ENCODE measurements around the gene OLA1. TPM values are rescaled to one million over a fixed set of nuclear protein-coding genes. Genes with fewer than 3 reads are reported as not detected.

OLA1 gene
- total and polyA plus RNA-seq, 9 of the 15 experiments (the other 6 are each of a cell fraction or from before 2014, with no cell fraction given): 208 to 353 (median 225) TPM

GRCh38 chr2:174044556-174044955, 203.8 kb downstream of the OLA1 start:
- WGBS (ENCODE audit: insufficient coverage, low coverage, missing lambda C conversion rate): 19% methylated on average over 3 of the region's 3 CpGs
- H3K4me1 ChIP-seq (replicated peaks in 1 of 2; ENCODE audit: control insufficient read depth in 2 of 2, insufficient read depth in 2 of 2, low read length in 2 of 2): peaks cover 2 to 8% of the 10 kb centered on the region in 2 experiments
- H2AFZ ChIP-seq (ENCODE audit: low read depth, low read length): no peak overlapping the region
- FAIRE-seq (no peak), ATAC-seq (no peak), DNase-seq (ENCODE audit: extremely low read depth in 1 of 4, low spot score in 3 of 4) (no peak)
- H3K27me3 ChIP-seq (ENCODE audit: control insufficient read depth in 2 of 2, insufficient read depth in 2 of 2, low read length in 2 of 2): no peaks in the 10 kb centered on the region; a peak in 2 of 5 replicates
- H3K9me3 ChIP-seq (replicated peaks; ENCODE audit: control insufficient read depth, insufficient read depth, low read depth, low read length): 0 out of 2 replicates have a peak, but pooled peaks cover under 1% of the 10 kb centered on the region
- ChIA-PET POLR2A (interaction anchor here (0.9 kb wide), 1 partner anchor 88 kb away, joined by 3 read pairs; no protein-coding TSS in a partner anchor), CTCF (ENCODE audit: low intra/inter-chr PET ratio) (no interaction called here)
- TF ChIP-seq ZNF12 (CRISPR knock-in tag; IDR thresholded peaks at IDR 0.05): no peak
- no peak for TF ChIP-seq MAFF (IDR thresholded peaks at IDR 0.05; ENCODE audit: low read length)
- no peak for TF ChIP-seq CBX1 (IDR thresholded peaks at IDR 0.05; ENCODE audit: low read depth)
- no peak for TF ChIP-seq POLR3G (IDR thresholded peaks at IDR 0.05; ENCODE audit: extremely low read depth, insufficient read length, insufficient replicate concordance)
- TF ChIP-seq MBD1 (CRISPR knock-in tag; IDR thresholded peaks at IDR 0.05): no peak
- TF ChIP-seq BRF2 (IDR thresholded peaks at IDR 0.05; ENCODE audit: borderline replicate concordance, insufficient read depth, insufficient read length): no peak
- no peak for TF ChIP-seq ARID1B (IDR thresholded peaks at IDR 0.05)
- no peak for TF ChIP-seq ZKSCAN1 (IDR thresholded peaks at IDR 0.05; ENCODE audit: low read depth, low read length)
- TF ChIP-seq ZSCAN32 (CRISPR knock-in tag; IDR thresholded peaks at IDR 0.05): no peak
- no peak for TF ChIP-seq TRIM25 (IDR thresholded peaks at IDR 0.05; ENCODE audit: borderline replicate concordance)
- TF ChIP-seq RBM25 (IDR thresholded peaks at IDR 0.05; ENCODE audit: low read depth, low read length, severe bottlenecking): no peak
- no peak for TF ChIP-seq SIN3A (IDR thresholded peaks at IDR 0.05; ENCODE audit: borderline replicate concordance in 2 of 2, control insufficient read depth in 1 of 2, low read depth in 2 of 2, low read length in 2 of 2)
- TF ChIP-seq FOXJ3 (CRISPR knock-in tag; IDR thresholded peaks at IDR 0.05): no peak
- no peak overlapping the region for H3K4me2 ChIP-seq (ENCODE audit: insufficient read depth, low read length)
- intact Hi-C loops (cut with micrococcal nuclease) (no loop called here), in situ Hi-C loops (cut with MboI) (loop anchor here (10.0 kb wide), 1 partner anchor 300 kb away; no protein-coding TSS in a partner anchor)
- H3K36me3 ChIP-seq (ENCODE audit: control insufficient read depth, insufficient read depth, low read length): no peaks in the 10 kb centered on the region
- H3K9me1 ChIP-seq (ENCODE audit: control insufficient read depth, insufficient read depth, low read length): no peaks in the 10 kb centered on the region
- no peaks in the 10 kb centered on the region for H4K20me1 ChIP-seq (replicated peaks; ENCODE audit: control insufficient read depth, insufficient read depth, low read length)
- H3K9ac ChIP-seq (ENCODE audit: insufficient read depth in 1 of 2, low read depth in 2 of 2, low read length in 2 of 2): no peak overlapping the region
- no peaks in the 10 kb centered on the region for H3K79me2 ChIP-seq (ENCODE audit: control insufficient read depth, insufficient read depth, low read length)
- H3K27ac ChIP-seq (ENCODE audit: extremely low read depth, low read depth, low read length): no peak overlapping the region
- no peak overlapping the region for H3K4me3 ChIP-seq
- BruUV-seq (replicated peaks): no TSS peak

Data from K562 (cell line).